Endodermal cell (in vitro differentiated cells): ENCODE measurements around the gene VPS13A. TPM values are rescaled to one million over a fixed set of nuclear protein-coding genes. Genes with fewer than 3 reads are reported as not detected.
A peak's percentile ranks its signal among the peaks of the same experiment; 100 is the strongest.

Source experiments
- DNase-seq: peaks from one replicate; pipeline ENCODE4 v3.0.0-alpha.2; 2017
- H3K27ac ChIP-seq: 2 replicates; pipeline ENCODE4 v1.5.1; 2013; ENCODE audit warnings: mild to moderate bottlenecking, low read depth, low read length, moderate library complexity
- H3K27me3 ChIP-seq: 2 replicates; pipeline ENCODE4 v1.6.1; 2013; ENCODE audit warnings: mild to moderate bottlenecking, low read length, moderate library complexity; ENCODE audit not compliant: insufficient read depth, control insufficient read depth, poor library complexity, severe bottlenecking
- H3K36me3 ChIP-seq: 2 replicates; pipeline ENCODE4 v1.7.0; 2013; ENCODE audit warnings: mild to moderate bottlenecking, low read length, moderate library complexity; ENCODE audit not compliant: control insufficient read depth, insufficient read depth
- H3K4me1 ChIP-seq: one replicate; pipeline ENCODE4 v1.7.0; 2013; ENCODE audit warnings: low read length; ENCODE audit not compliant: control insufficient read depth, insufficient read depth
- H3K4me3 ChIP-seq: 2 replicates; pipeline ENCODE4 v1.5.1; 2013; ENCODE audit warnings: mild to moderate bottlenecking, low read length, moderate library complexity
- H3K9ac ChIP-seq: 2 replicates; pipeline ENCODE4 v1.6.1; 2013; ENCODE audit warnings: mild to moderate bottlenecking, low read length, moderate library complexity; ENCODE audit not compliant: poor library complexity, severe bottlenecking; ENCODE audit errors: extremely low read depth
- H3K9me3 ChIP-seq: 2 replicates; pipeline ENCODE4 v1.6.1; 2013; ENCODE audit warnings: mild to moderate bottlenecking, low read length, moderate library complexity; ENCODE audit not compliant: control insufficient read depth
- H3K27ac Mint-ChIP-seq: 2 replicates; pipeline ENCODE4 v1.8.0; 2020; ENCODE audit warnings: mixed read lengths
- H3K27me3 Mint-ChIP-seq: 2 replicates; pipeline ENCODE4 v1.8.0; 2021; ENCODE audit warnings: mild to moderate bottlenecking, mixed read lengths; ENCODE audit not compliant: insufficient read depth
- H3K36me3 Mint-ChIP-seq: 2 replicates; pipeline ENCODE4 v1.8.0; 2020; ENCODE audit warnings: low read depth, mixed read lengths
- H3K4me1 Mint-ChIP-seq: 2 replicates; pipeline ENCODE4 v1.8.0; 2020; ENCODE audit warnings: mixed read lengths
- H3K4me3 Mint-ChIP-seq: 2 replicates; pipeline ENCODE4 v1.8.0; 2020; ENCODE audit warnings: mild to moderate bottlenecking, moderate library complexity, mixed read lengths
- H3K9me3 Mint-ChIP-seq: 2 replicates; pipeline ENCODE4 v1.8.0; 2020; ENCODE audit warnings: mild to moderate bottlenecking, mixed read lengths
- CTCF ChIP-seq: fragments of 200-600 bp; sonication (generic); conservative IDR thresholded peaks from 2 replicates; pipeline ENCODE4 v1.5.0; 2021; ENCODE audit warnings: antibody characterized with exemption, mild to moderate bottlenecking
- WGBS, 2 experiments: methylation state at CpG; one replicate each; pipeline versions ENCODE4 v1.1.5 to v1.1.7; 2013; ENCODE audit warnings: missing lambda C conversion rate in 2 of 2, mixed read lengths in 1 of 2; ENCODE audit not compliant: insufficient coverage in 1 of 2, insufficient read length in 1 of 2; 5-methylcytosine and 5-hydroxymethylcytosine counted together
- total RNA-seq, 2 donors: library from RNA; stranded (reverse); fragmentation: NEBNext Ultra II Directional in 1 of 2; extraction: Animal tissue kit (Norgen Biotek cat#: 25700) in 1 of 2; gene quantifications; 2 replicates in 1 of 2; 3 replicates in 1 of 2; pipeline ENCODE4 v1.2.1, GENCODE V29; 2021

The VPS13A gene
- total RNA-seq, 2 donors from 2014 or later, result 37.2 to 41.6 TPM

- H3K9me3 Mint-ChIP-seq, result no peaks in the 10 kb centered on the region
- DNase-seq, result no peak
- no peaks in the 10 kb centered on the region for H3K36me3 Mint-ChIP-seq
- WGBS, 2 experiments, result 86 to 93% methylated on average over 2 to 3 of the region's 3 CpGs
- H3K4me1 Mint-ChIP-seq, result peaks cover 5% of the 10 kb centered on the region
- H3K27ac Mint-ChIP-seq, result no peak overlapping the region
- TF ChIP-seq CTCF, result no peak
- Histone ChIP-seq H3K27ac (no peak overlapping the region), H3K9me3 (no peaks in the 10 kb centered on the region), H3K4me1 (no peaks in the 10 kb centered on the region), H3K27me3 (no peaks in the 10 kb centered on the region), H3K36me3 (no peaks in the 10 kb centered on the region), H3K9ac (no peak overlapping the region), H3K4me3 (no peak overlapping the region)
- H3K4me3 Mint-ChIP-seq, result no peak overlapping the region
- peaks cover 4% of the 10 kb centered on the region for H3K27me3 Mint-ChIP-seq
Measured at GRCh38 chr9:77435688-77436087, 258.4 kb downstream of the VPS13A start.

GRCh38 chr9:77438653-77439052, 261.3 kb downstream of the VPS13A start:
- H3K9me3 ChIP-seq, result no peaks in the 10 kb centered on the region
- H3K27me3 Mint-ChIP-seq, result peaks cover 4% of the 10 kb centered on the region
- no peaks in the 10 kb centered on the region for H3K9me3 Mint-ChIP-seq
- H3K4me3 Mint-ChIP-seq, result no peak overlapping the region
- no peak overlapping the region for H3K4me3 ChIP-seq
- no peaks in the 10 kb centered on the region for H3K4me1 ChIP-seq
- no peaks in the 10 kb centered on the region for H3K36me3 ChIP-seq
- DNase-seq, result no peak
- H3K27ac Mint-ChIP-seq, result no peak overlapping the region
- H3K27me3 ChIP-seq, result no peaks in the 10 kb centered on the region
- WGBS, 2 experiments, result 90 to 94% methylated on average over 3 of the region's 3 CpGs
- H3K36me3 Mint-ChIP-seq, result no peaks in the 10 kb centered on the region
- no peak for TF ChIP-seq CTCF
- H3K27ac ChIP-seq, result no peak overlapping the region
- peaks cover 5% of the 10 kb centered on the region for H3K4me1 Mint-ChIP-seq
- no peak overlapping the region for H3K9ac ChIP-seq

GRCh38 chr9:77440057-77440456, 262.7 kb downstream of the VPS13A start:
- Mint-ChIP-seq H3K27ac (peak overlapping the region; percentile 33), H3K36me3 (no peaks in the 10 kb centered on the region), H3K9me3 (no peaks in the 10 kb centered on the region), H3K27me3 (no peaks in the 10 kb centered on the region), H3K4me1 (peaks cover 5% of the 10 kb centered on the region), H3K4me3 (no peak overlapping the region)
- H3K36me3 ChIP-seq, result no peaks in the 10 kb centered on the region
- H3K4me1 ChIP-seq, result no peaks in the 10 kb centered on the region
- no peak overlapping the region for H3K4me3 ChIP-seq
- TF ChIP-seq CTCF, result no peak
- H3K27me3 ChIP-seq, result no peaks in the 10 kb centered on the region
- DNase-seq, result peak; percentile 87
- no peaks in the 10 kb centered on the region for H3K9me3 ChIP-seq
- no peak overlapping the region for H3K9ac ChIP-seq
- peak overlapping the region; percentile 36 for H3K27ac ChIP-seq
- WGBS, 2 experiments, result 20 to 28% methylated on average over 6 to 10 of the region's 10 CpGs
